GM15510 (cell line): ENCODE results near the gene RLN2.

Experiments used
- POLR2A ChIP-seq: IDR thresholded peaks from 3 replicates; pipeline ENCODE4 v1.6.1; 2011; ENCODE audit warnings: borderline replicate concordance; ENCODE audit not compliant: insufficient read length; ENCODE audit errors: extremely low read depth

The RLN2 gene

GRCh38 chr9:5278486-5278885, 26.0 kb downstream of the RLN2 start:
- no peak for TF ChIP-seq POLR2A

- TF ChIP-seq POLR2A = no peak
These were observed 29.7 kb downstream of the RLN2 start for GRCh38 chr9:5274770-5275169.

GRCh38 chr9:5269249-5269715, 35.2 kb downstream of the RLN2 start:
- TF ChIP-seq POLR2A = no peak

DNA sequence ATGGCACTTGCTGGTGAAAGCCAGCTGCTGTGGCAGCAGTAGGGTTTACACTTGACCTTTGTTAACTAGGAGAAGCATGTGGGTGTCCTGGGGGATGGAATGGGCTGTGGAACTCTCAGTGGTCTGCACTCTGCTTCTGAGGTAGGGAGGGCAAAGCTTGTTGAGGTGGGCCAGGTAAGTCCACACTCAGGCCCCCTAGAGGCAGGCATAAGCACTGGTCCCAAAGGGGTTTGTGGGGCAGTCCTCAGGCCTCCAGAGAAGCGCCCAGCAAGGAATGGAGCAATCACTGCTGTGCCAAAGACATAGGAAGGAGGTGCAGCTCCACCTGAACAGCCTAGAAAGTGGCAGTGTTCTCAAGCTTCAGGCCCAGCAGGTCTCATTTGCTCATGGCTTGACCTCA, 38.6 kb downstream of the RLN2 start:
- no peak for TF ChIP-seq POLR2A

DNA sequence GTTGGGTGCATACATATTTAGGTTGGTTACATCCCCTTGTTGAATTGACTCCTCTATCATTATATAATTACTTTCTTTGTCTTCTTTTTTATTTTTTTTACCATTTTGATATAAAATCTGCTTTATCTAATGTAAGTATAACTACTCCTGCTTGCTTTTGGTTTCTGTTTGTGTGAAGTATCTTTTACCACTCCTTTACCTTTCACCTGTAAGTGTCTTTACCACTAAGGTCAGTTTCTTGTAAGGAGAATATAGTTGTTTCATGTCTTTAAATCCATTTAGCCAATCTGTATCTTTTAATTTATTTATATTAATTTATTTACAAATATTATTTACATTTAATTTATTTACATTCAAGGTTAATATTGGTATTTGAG, 40.3 kb downstream of the RLN2 start:
- no peak for TF ChIP-seq POLR2A

- TF ChIP-seq POLR2A = no peak
These were observed 40.9 kb downstream of the RLN2 start for GRCh38 chr9:5263351-5264218.
